Measurements from ENCODE around the gene CD160.

Gene CD160

DNA sequence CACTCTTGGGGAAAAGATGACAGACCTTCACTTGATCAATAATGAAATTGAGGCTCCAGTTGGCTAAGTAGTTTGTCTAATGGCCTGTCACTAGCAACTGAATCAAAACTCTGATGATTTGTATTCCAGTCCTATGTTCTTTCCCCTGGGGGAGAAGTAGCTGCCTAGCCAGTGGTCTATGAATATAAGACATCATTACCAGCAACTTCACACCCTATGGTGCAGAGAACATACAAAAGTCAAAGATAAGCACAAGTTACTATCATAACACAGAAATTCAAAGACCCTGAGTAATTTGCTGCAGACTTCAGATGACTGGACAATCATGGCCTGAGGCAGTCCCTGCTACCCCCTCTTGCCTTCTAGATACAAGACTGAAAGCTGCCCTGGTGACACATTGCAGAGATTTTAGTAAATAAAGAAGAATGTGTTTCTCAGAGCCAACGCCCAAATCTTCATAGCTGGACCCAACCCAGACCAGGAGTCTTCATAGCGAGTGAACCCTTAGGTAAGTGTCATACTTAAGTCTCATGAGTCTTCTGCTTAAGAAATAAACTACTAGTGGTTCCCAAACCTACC is 13.1 kb upstream of the CD160 start:
- no peak overlapping the region for H3K27ac ChIP-seq
- H3K9me3 ChIP-seq (ENCODE audit: low read depth, low read length), result no peaks in the 10 kb centered on the region
- no peak overlapping the region for H3K9ac ChIP-seq (ENCODE audit: insufficient read length)
- no peak overlapping the region for H3K4me3 ChIP-seq
- no peak for DNase-seq (ENCODE audit: low read depth, low spot score)
- H3K36me3 ChIP-seq (ENCODE audit: insufficient read depth, low read length), result no peaks in the 10 kb centered on the region
- no peak for TF ChIP-seq EZH2 (IDR thresholded peaks at IDR 0.05)
- no peak for TF ChIP-seq FOXP2 (optimal IDR thresholded peaks at IDR 0.05; ENCODE audit: control extremely low read depth, extremely low read length, insufficient read depth)
- TF ChIP-seq POLR2AphosphoS5 (IDR thresholded peaks at IDR 0.05; ENCODE audit: borderline replicate concordance, low read depth, low read length), result no peak

DNA sequence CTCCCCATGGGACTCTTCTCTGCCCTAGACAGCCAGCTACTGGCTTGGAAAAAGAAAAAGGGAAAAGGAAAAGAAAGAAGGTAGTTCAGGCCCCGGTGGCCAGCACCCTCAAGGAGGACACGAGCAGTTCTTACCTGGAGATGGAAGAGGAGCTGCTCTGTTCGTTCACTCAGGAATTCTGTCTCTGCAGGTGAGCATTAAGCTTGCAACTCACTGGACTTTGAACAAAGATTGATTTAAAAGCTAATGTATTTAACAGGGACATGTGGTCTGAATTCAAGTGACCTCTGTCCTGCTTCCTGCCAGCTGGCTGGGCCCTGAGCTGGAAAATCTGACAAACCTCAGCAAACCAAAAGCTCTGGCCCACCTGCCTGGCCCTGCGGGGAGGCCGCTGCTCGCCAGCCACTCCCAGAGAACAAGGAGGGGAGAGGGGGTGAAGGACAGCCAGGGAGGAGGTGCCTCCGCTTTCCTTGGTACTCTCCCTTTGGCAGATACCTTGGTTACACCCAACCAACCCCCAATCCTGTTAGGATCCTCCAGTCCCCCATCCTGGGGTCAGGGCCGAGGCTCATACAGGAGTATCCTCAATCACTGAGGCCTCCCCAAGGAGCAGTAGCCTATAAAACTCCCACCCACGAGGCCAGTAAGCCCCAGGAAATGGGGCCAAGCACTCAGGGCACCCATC is 12.0 kb upstream of the CD160 start, which contains the start of gene PDZK1:
Gene PDZK1 (minus strand): TSS at position 186 of the 685 bp plus-strand sequence. CDS start 19,347 bp downstream, outside the sequence.
- TF ChIP-seq FOXP2 (optimal IDR thresholded peaks at IDR 0.05; ENCODE audit: control extremely low read depth, extremely low read length, insufficient read depth) (no peak), EZH2 (IDR thresholded peaks at IDR 0.05) (no peak), POLR2AphosphoS5 (IDR thresholded peaks at IDR 0.05; ENCODE audit: borderline replicate concordance, low read depth, low read length) (no peak)
- no peak within 1 kb of the TSS for H3K4me3 ChIP-seq
- no peak for DNase-seq (ENCODE audit: low read depth, low spot score)
- H3K9me3 ChIP-seq (ENCODE audit: low read depth, low read length), result no peaks in the 10 kb centered on the region
- H3K36me3 ChIP-seq (ENCODE audit: insufficient read depth, low read length), result no peaks in the 10 kb centered on the region
- H3K27ac ChIP-seq, result no peak within 1 kb of the TSS
- no peak within 1 kb of the TSS for H3K9ac ChIP-seq (ENCODE audit: insufficient read length)

DNA sequence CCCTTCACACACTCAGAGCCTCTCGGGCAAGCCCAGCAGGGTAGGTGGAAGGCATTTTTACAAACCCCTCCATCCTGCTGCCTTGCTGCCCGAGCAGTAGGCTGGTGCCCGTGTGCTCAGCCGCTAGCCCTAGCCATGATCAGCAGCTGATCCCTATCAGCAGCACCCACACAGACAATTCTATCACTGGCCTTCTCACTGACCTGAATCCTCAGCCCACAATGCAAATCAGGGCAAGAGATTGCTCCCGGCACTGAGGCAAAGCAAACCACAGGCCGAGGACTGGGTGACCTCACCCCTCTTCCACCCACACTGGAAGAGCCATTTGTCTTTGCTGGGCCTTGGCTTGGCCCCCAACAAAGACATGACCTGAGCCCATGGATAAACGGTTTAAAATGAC is 11.2 kb upstream of the CD160 start:
- TF ChIP-seq FOXP2 (optimal IDR thresholded peaks at IDR 0.05; ENCODE audit: control extremely low read depth, extremely low read length, insufficient read depth), result no peak
- TF ChIP-seq POLR2AphosphoS5 (IDR thresholded peaks at IDR 0.05; ENCODE audit: borderline replicate concordance, low read depth, low read length), result no peak
- TF ChIP-seq EZH2 (IDR thresholded peaks at IDR 0.05), result no peak
- H3K27ac ChIP-seq, result no peak overlapping the region
- no peak for DNase-seq (ENCODE audit: low read depth, low spot score)

DNA sequence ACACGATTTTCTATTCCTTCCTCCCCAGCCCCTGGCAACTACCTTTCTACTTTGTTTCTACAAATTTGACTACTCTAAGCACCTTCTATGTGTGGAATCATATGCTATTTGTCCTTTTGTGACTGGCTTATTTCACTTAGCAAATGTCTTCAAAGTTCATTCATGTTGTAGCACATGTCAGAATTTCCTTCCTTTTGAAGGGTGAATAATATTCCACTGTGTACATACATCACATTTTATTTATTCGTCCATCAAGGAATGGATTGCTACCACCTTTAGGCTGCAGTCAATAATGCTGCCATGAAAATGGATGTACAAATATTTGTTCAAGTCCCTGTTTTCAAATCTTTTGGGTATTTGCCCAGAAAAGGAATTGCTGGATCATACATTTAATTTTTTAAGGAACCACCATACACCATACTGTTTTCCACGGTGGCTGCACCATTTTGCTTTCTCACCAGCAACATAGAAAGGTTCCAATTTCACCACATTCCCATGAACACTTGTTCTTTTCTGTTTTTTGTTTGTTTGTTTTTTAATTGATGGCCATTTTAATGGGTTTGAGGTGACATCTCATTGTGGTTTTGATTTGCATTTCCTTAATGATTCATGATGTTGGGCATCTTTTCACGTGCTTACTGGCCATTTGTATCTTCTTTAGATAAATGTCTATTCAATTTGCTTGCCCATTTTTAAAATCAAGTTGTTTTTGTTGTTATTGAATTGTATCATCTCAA is 8.8 kb upstream of the CD160 start:
- Histone ChIP-seq H3K36me3 (ENCODE audit: insufficient read depth, low read length) (no peaks in the 10 kb centered on the region), H3K4me3 (no peak overlapping the region), H3K27ac (no peak overlapping the region), H3K9ac (ENCODE audit: insufficient read length) (no peak overlapping the region), H3K9me3 (ENCODE audit: low read depth, low read length) (no peaks in the 10 kb centered on the region)
- DNase-seq (ENCODE audit: low read depth, low spot score), result no peak
- TF ChIP-seq POLR2AphosphoS5 (IDR thresholded peaks at IDR 0.05; ENCODE audit: borderline replicate concordance, low read depth, low read length) (no peak), EZH2 (IDR thresholded peaks at IDR 0.05) (no peak), FOXP2 (optimal IDR thresholded peaks at IDR 0.05; ENCODE audit: control extremely low read depth, extremely low read length, insufficient read depth) (no peak)

More for the DNA sequence above, 11.2 kb upstream of the CD160 start:
- H3K9ac ChIP-seq (ENCODE audit: insufficient read length), result no peak overlapping the region
- H3K4me3 ChIP-seq, result no peak overlapping the region
- H3K9me3 ChIP-seq (ENCODE audit: low read depth, low read length), result no peaks in the 10 kb centered on the region
- no peaks in the 10 kb centered on the region for H3K36me3 ChIP-seq (ENCODE audit: insufficient read depth, low read length)

DNA sequence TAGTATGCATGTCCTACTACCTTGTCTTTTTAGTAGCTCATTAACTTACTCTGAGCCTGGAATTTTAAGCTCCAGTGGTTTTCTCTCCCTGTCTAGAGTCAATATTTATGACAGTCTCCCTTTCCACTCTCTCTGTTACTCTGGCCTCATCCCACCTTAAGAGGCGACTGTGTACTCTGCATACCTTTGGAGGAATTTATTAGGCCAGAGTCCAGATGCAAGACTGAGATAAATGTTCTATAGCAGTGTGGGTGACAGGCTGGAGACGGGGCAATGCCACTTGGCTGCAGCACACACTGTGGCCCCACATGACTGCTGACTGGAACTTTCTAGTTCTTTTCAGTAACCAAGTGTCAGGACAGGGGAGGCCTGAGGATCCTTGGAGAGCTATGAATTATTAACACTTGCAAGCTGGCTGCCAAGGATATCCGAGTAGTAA is 8.1 kb upstream of the CD160 start:
- TF ChIP-seq FOXP2 (optimal IDR thresholded peaks at IDR 0.05; ENCODE audit: control extremely low read depth, extremely low read length, insufficient read depth) (no peak), POLR2AphosphoS5 (IDR thresholded peaks at IDR 0.05; ENCODE audit: borderline replicate concordance, low read depth, low read length) (no peak), EZH2 (IDR thresholded peaks at IDR 0.05) (no peak)
- Histone ChIP-seq H3K4me3 (no peak overlapping the region), H3K9ac (ENCODE audit: insufficient read length) (no peak overlapping the region), H3K9me3 (ENCODE audit: low read depth, low read length) (no peaks in the 10 kb centered on the region), H3K27ac (no peak overlapping the region), H3K36me3 (ENCODE audit: insufficient read depth, low read length) (no peaks in the 10 kb centered on the region)
- DNase-seq (ENCODE audit: low read depth, low spot score), result no peak

DNA sequence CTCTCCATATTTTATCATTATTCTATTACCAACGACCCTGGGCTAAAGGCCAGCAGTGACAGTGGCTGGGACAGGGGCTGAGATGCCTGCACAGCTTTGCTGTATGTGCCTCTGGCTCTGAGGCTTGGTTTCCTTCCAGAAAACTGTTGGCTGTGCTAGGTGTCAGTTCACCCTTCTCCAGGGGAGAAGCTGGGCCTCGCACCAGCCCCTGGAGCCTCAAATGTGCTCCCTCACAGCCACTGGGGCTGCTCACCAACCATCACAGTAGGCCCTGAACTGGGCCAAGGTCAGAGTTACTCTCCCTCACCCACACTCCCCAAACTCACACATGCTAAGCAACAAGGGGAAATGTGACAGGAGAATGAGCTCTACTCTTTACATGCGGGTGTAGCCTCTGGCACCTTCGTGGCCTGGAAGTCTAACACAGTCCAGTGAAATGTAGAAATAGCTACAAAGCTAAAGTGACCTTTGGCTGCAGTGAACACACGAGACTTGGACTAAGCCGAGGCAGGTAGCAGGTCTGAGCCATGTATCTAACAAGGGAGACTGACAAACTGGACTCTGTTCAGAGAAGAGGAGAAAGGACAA is 4.7 kb upstream of the CD160 start:
- no peak overlapping the region for H3K9ac ChIP-seq (ENCODE audit: insufficient read length)
- no peaks in the 10 kb centered on the region for H3K9me3 ChIP-seq (ENCODE audit: low read depth, low read length)
- TF ChIP-seq EZH2 (IDR thresholded peaks at IDR 0.05) (no peak), POLR2AphosphoS5 (IDR thresholded peaks at IDR 0.05; ENCODE audit: borderline replicate concordance, low read depth, low read length) (no peak), FOXP2 (optimal IDR thresholded peaks at IDR 0.05; ENCODE audit: control extremely low read depth, extremely low read length, insufficient read depth) (no peak)
- H3K27ac ChIP-seq, result no peak overlapping the region
- no peak for DNase-seq (ENCODE audit: low read depth, low spot score)
- no peaks in the 10 kb centered on the region for H3K36me3 ChIP-seq (ENCODE audit: insufficient read depth, low read length)
- no peak overlapping the region for H3K4me3 ChIP-seq

DNA sequence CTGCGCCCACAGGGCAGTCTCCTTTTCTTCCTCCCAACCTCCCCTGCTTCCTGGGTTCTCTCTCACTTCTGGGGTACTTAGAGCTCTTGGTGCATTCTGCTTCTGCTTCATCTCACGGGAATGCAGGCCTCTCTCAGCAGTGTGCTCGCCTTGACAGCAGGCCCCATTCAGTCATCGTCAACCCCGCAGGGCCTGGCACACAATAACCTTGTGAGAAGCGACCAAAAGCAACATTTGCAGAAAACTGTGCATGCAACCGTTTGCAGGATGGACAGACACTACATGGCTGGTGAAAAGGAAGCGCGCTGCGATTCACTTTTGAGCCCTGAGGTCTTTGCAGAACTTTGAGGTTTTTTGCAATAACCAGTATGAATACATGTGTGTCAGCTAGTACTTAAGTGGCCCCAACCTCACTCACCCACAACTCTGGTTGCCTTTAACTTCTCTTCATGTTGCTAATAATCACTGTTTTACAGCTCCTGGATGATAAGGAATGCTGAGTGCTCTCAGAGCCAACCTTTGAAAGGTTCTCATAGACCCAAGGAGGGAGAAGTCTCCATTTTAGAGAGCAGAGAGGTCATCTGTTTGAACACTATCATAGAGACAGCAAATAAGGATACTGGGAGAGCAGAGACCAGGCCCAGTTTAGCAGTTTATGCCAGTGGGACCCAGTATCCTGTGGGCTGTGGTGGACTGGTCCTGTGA is 2.5 kb upstream of the CD160 start:
- Histone ChIP-seq H3K9ac (ENCODE audit: insufficient read length) (no peak overlapping the region), H3K4me3 (no peak overlapping the region), H3K9me3 (ENCODE audit: low read depth, low read length) (no peaks in the 10 kb centered on the region), H3K36me3 (ENCODE audit: insufficient read depth, low read length) (no peaks in the 10 kb centered on the region), H3K27ac (no peak overlapping the region)
- DNase-seq (ENCODE audit: low read depth, low spot score), result no peak
- TF ChIP-seq FOXP2 (optimal IDR thresholded peaks at IDR 0.05; ENCODE audit: control extremely low read depth, extremely low read length, insufficient read depth) (no peak), EZH2 (IDR thresholded peaks at IDR 0.05) (no peak), POLR2AphosphoS5 (IDR thresholded peaks at IDR 0.05; ENCODE audit: borderline replicate concordance, low read depth, low read length) (no peak)
